H1 (cell line): ENCODE measurements around the gene LIN37. TPM values are rescaled to one million over a fixed set of nuclear protein-coding genes. Genes with fewer than 3 reads are reported as not detected.

Source experiments
- CTCF ChIA-PET: fragments of 300-600 bp; sonication (Branson Sonifier 250); formaldehyde crosslinking; loops from one replicate; lab custom pipeline; 2021; ENCODE audit not compliant: partially characterized antibody; lab: Charles Lee
- POLR2A ChIA-PET: fragments of 300-600 bp; sonication (Branson Sonifier 250); formaldehyde crosslinking; loops from one replicate; lab custom pipeline; 2021; ENCODE audit warnings: inconsistent platforms; ENCODE audit not compliant: partially characterized antibody; lab: Charles Lee
- DNase-seq, 2 experiments: peaks; one replicate each; pipeline versions ENCODE4 v3.0.0 to v3.0.0-alpha.2; 2010 to 2022; ENCODE audit warnings: low spot score in 2 of 2, low read depth in 1 of 2, mixed read lengths in 1 of 2
- FAIRE-seq: peaks from 2 replicates; lab custom pipeline; 2011; peaks lifted over from hg19 to GRCh38; lab: Jason Lieb, UNC
- H2AFZ ChIP-seq: 2 replicates; pipeline ENCODE4 v1.8.1; 2012; ENCODE audit warnings: low read length, inconsistent platforms
- H2AK5ac ChIP-seq: 2 replicates; pipeline ENCODE4 v1.6.1; 2013; ENCODE audit warnings: low read depth, low read length
- H2BK120ac ChIP-seq: replicated peaks from 2 replicates; pipeline ENCODE3; 2013; ENCODE audit warnings: low read depth, low read length, inconsistent platforms
- H2BK12ac ChIP-seq: 2 replicates; pipeline ENCODE4 v1.6.1; 2013; ENCODE audit warnings: low read depth, low read length
- H2BK15ac ChIP-seq: 2 replicates; pipeline ENCODE4 v1.6.1; 2013; ENCODE audit warnings: low read length
- H2BK20ac ChIP-seq: 2 replicates; pipeline ENCODE4 v1.6.1; 2013; ENCODE audit warnings: low read length
- H2BK5ac ChIP-seq: 2 replicates; pipeline ENCODE4 v1.6.1; 2013; ENCODE audit warnings: low read depth, low read length
- H3K14ac ChIP-seq: 2 replicates; pipeline ENCODE4 v1.6.1; 2013; ENCODE audit warnings: inconsistent platforms; ENCODE audit not compliant: insufficient read length
- H3K18ac ChIP-seq: 2 replicates; pipeline ENCODE4 v1.6.1; 2013; ENCODE audit warnings: low read length; ENCODE audit errors: extremely low read depth
- H3K23ac ChIP-seq: 2 replicates; pipeline ENCODE4 v1.6.1; 2013; ENCODE audit warnings: inconsistent platforms; ENCODE audit not compliant: insufficient read length
- H3K23me2 ChIP-seq: 2 replicates; pipeline ENCODE4 v1.6.1; 2013; ENCODE audit warnings: low read depth, low read length
- H3K27ac ChIP-seq: 2 replicates; pipeline ENCODE4 v1.6.1; 2011; ENCODE audit warnings: low read depth, low read length, inconsistent platforms
- H3K27me3 ChIP-seq, 4 experiments: replicated peaks in 1 of 4; 1 replicate in 1 of 4; 2 replicates in 3 of 4; pipeline versions ENCODE4 v1.6.1 to v1.8.1; 2011 to 2013; ENCODE audit warnings: low read length in 3 of 4, mild to moderate bottlenecking in 3 of 4, inconsistent platforms in 2 of 4, mixed read lengths in 2 of 4, moderate library complexity in 1 of 4; ENCODE audit not compliant: control insufficient read depth in 3 of 4, insufficient read depth in 3 of 4; ENCODE audit errors: extremely low read depth in 1 of 4
- H3K36me3 ChIP-seq, 4 experiments: 2 replicates each; pipeline versions ENCODE4 v1.6.1 to v1.8.1; 2011 to 2013; ENCODE audit warnings: mild to moderate bottlenecking in 4 of 4, low read length in 3 of 4, moderate library complexity in 2 of 4, control low read depth in 1 of 4, inconsistent platforms in 1 of 4; ENCODE audit not compliant: insufficient read depth in 4 of 4, control insufficient read depth in 2 of 4
- H3K4ac ChIP-seq: replicated peaks from 2 replicates; pipeline ENCODE3; 2013; ENCODE audit warnings: low read length, low read depth, mixed read lengths, inconsistent platforms; ENCODE audit not compliant: insufficient read length
- H3K4me1 ChIP-seq, 4 experiments: replicated peaks in 1 of 4; 1 replicate in 1 of 4; 2 replicates in 3 of 4; pipeline versions ENCODE4 v1.6.1 to v1.8.1; 2011 to 2013; ENCODE audit warnings: low read length in 3 of 4, inconsistent platforms in 2 of 4, mixed read lengths in 1 of 4; ENCODE audit not compliant: insufficient read depth in 4 of 4, control insufficient read depth in 3 of 4
- H3K4me2 ChIP-seq, 2 experiments: 2 replicates each; pipeline versions ENCODE4 v1.6.1 to v1.8.1; 2011 to 2013; ENCODE audit warnings: low read depth in 2 of 2, low read length in 2 of 2, control low read depth in 1 of 2, inconsistent platforms in 1 of 2, mild to moderate bottlenecking in 1 of 2; ENCODE audit not compliant: insufficient read depth in 1 of 2
- H3K4me3 ChIP-seq, 4 experiments: fragments of 200-600, 300-600 bp in 1 of 4; sonication (generic), shearing (Covaris generic), sonication (Bioruptor Twin) in 1 of 4; 2 replicates each; pipeline versions ENCODE4 v1.5.1 to v1.8.1; 2011 to 2016; ENCODE audit warnings: low read length in 4 of 4, low read depth in 3 of 4, control low read depth in 2 of 4, inconsistent platforms in 2 of 4, mild to moderate bottlenecking in 2 of 4, mixed read lengths in 1 of 4, moderate library complexity in 1 of 4; ENCODE audit not compliant: insufficient read depth in 2 of 4; ENCODE audit errors: extremely low read depth in 1 of 4
- H3K56ac ChIP-seq: replicated peaks from 2 replicates; pipeline ENCODE3; 2013; ENCODE audit warnings: low read depth, mild to moderate bottlenecking, mixed read lengths, low read length, inconsistent platforms; ENCODE audit not compliant: insufficient read length
- H3K79me1 ChIP-seq: 2 replicates; pipeline ENCODE4 v1.6.1; 2013; ENCODE audit warnings: low read depth, low read length, control low read depth
- H3K79me2 ChIP-seq, 2 experiments: 2 replicates each; pipeline versions ENCODE4 v1.6.1 to v1.8.1; 2012 to 2013; ENCODE audit warnings: low read length in 2 of 2, mild to moderate bottlenecking in 2 of 2, inconsistent platforms in 1 of 2; ENCODE audit not compliant: insufficient read depth in 2 of 2, control insufficient read depth in 1 of 2
- H3K9ac ChIP-seq, 4 experiments: replicated peaks in 1 of 4; 1 replicate in 1 of 4; 2 replicates in 3 of 4; pipeline versions ENCODE4 v1.6.1 to v1.8.1; 2011 to 2013; ENCODE audit warnings: low read depth in 3 of 4, low read length in 3 of 4, control low read depth in 2 of 4, mild to moderate bottlenecking in 2 of 4, moderate library complexity in 2 of 4, inconsistent platforms in 1 of 4; ENCODE audit errors: extremely low read depth in 1 of 4
- H3K9me3 ChIP-seq, 2 experiments: 2 replicates each; pipeline versions ENCODE4 v1.6.1 to v1.8.1; 2012 to 2013; ENCODE audit warnings: mild to moderate bottlenecking in 2 of 2, moderate library complexity in 2 of 2, control low read depth in 1 of 2, inconsistent platforms in 1 of 2, low read depth in 1 of 2, low read length in 1 of 2, mixed read lengths in 1 of 2; ENCODE audit not compliant: insufficient read depth in 2 of 2
- H4K20me1 ChIP-seq, 2 experiments: replicated peaks in 1 of 2; 2 replicates each; pipeline versions ENCODE3 to v1.8.1; 2011 to 2013; ENCODE audit warnings: inconsistent platforms in 2 of 2, low read length in 2 of 2, mild to moderate bottlenecking in 1 of 2; ENCODE audit not compliant: insufficient read depth in 2 of 2, control insufficient read depth in 1 of 2
- H4K5ac ChIP-seq: 2 replicates; pipeline ENCODE4 v1.6.1; 2013; ENCODE audit warnings: low read length, low read depth, mixed read lengths, inconsistent platforms; ENCODE audit not compliant: insufficient read length
- H4K8ac ChIP-seq: 2 replicates; pipeline ENCODE4 v1.8.0; 2013; ENCODE audit warnings: mild to moderate bottlenecking, moderate library complexity, low read length, inconsistent platforms; ENCODE audit not compliant: insufficient read depth; ENCODE audit errors: extremely low read depth
- H4K91ac ChIP-seq: replicated peaks from 2 replicates; pipeline ENCODE3; 2013; ENCODE audit warnings: low read length, mixed read lengths, inconsistent platforms; ENCODE audit not compliant: insufficient read length
- KDM1A ChIP-seq: fragments of 200-600, 300-600 bp; sonication (generic); IDR thresholded peaks from 2 replicates; pipeline ENCODE4 v1.7.1; 2016; ENCODE audit warnings: mild to moderate bottlenecking, low read length, borderline replicate concordance
- KDM4A ChIP-seq: IDR thresholded peaks from one replicate; pipeline ENCODE4 v1.7.1; 2012; ENCODE audit warnings: low read depth, mild to moderate bottlenecking, moderate library complexity, low read length, inconsistent platforms; ENCODE audit not compliant: severe bottlenecking
- WGBS, 2 experiments: shearing (Covaris generic) in 1 of 2; methylation state at CpG; one replicate each; pipeline versions ENCODE4 v1.1.6 to v1.1.7; 2013 to 2015; ENCODE audit warnings: low lambda C conversion rate in 2 of 2, mixed read lengths in 2 of 2, inconsistent platforms in 1 of 2, low coverage in 1 of 2, missing lambda C conversion rate in 1 of 2; ENCODE audit not compliant: insufficient replicate concordance in 2 of 2, insufficient coverage in 1 of 2, insufficient read length in 1 of 2; ENCODE audit errors: extremely low coverage in 1 of 2, missing lambda C conversion rate in 1 of 2; 5-methylcytosine and 5-hydroxymethylcytosine counted together
- polyA plus RNA-seq, 7 experiments: library from polyadenylated mRNA; depleted of rRNA in 3 of 7; stranded (reverse) in 5 of 7; unstranded in 2 of 7; fragments of >200 nt in 5 of 7; fragments of 200-250 nt in 2 of 7; gene quantifications; 1 replicate in 5 of 7; 2 replicates in 1 of 7; 4 replicates in 1 of 7; pipeline versions ENCODE4 v1.2.1 to v1.2.3, GENCODE V29; 2011 to 2013; ENCODE audit warnings: missing spikeins in 2 of 7, mixed read lengths in 2 of 7
- total RNA-seq: library from RNA; stranded (reverse); fragmentation: NEBNext Ultra II Directional; extraction: Animal tissue kit (Norgen Biotek cat#: 25700); gene quantifications from 2 replicates; pipeline ENCODE4 v1.2.1, GENCODE V29; 2021

Gene LIN37
- total and polyA plus RNA-seq, 2 of the 8 experiments (the other 6 are each of a cell fraction or from before 2014, with no cell fraction given): 3.8 to 9.8 TPM

DNA sequence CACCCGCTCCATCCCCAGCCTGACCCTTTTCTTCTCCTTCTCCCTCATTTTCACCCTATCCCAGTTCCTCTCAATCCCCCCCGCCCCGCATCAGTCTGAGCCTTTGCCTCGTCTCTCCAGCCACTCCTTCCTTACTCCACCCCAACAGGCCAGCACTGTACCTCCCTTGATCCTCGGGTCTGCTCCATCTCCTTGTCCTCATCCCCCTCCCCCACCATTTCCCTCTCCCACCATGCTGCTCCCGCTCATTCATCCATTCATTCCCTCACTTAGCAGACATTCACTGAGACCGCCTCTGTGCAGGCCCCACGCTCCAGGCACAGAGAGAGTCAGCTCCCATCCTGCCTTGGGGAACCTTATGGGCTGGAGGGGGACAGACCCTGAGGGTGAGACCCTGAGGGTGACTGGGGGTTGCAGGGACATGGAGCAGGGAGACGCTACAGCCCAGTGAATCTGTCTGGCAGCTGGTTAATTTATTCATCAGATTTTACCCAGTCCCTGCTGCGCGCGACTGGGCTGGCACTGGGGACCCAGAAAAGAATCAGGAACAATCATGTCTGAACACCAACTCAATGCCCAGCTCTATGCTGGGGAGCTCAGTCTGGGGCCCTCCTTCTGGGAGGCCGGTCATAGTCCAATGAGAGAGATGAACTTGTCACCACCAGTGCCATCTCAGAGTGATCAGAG is 27.9 kb downstream of the LIN37 start:
- no peak overlapping the region; the same call in 1 of the 2 replicates for H3K18ac ChIP-seq
- no peak overlapping the region for H4K8ac ChIP-seq
- H2BK20ac ChIP-seq: 0 out of 2 replicates have a peak overlapping the region, but pooled peaks have one; percentile 23
- no peak overlapping the region for H2AK5ac ChIP-seq
- H2BK120ac ChIP-seq: no peak overlapping the region
- no peak overlapping the region for H2AFZ ChIP-seq
- peaks cover 0 to 9% (median 7%) of the 10 kb centered on the region in 4 experiments; a peak in 3 of 7 replicates for H3K27me3 ChIP-seq
- no peak for DNase-seq
- H4K91ac ChIP-seq: no peak overlapping the region
- H3K4me1 ChIP-seq: peaks cover 0 to 22% (median 17%) of the 10 kb centered on the region in 4 experiments; a peak in 6 of 7 replicates
- no peak overlapping the region for H3K9ac ChIP-seq
- no peaks in the 10 kb centered on the region for H3K9me3 ChIP-seq
- H3K79me1 ChIP-seq: no peaks in the 10 kb centered on the region; the same call in 1 of the 2 replicates
- H2BK5ac ChIP-seq: 0 out of 2 replicates have a peak overlapping the region, but pooled peaks have one; percentile 55
- TF ChIP-seq KDM4A (no peak), KDM1A (peak; percentile 78; the same call in 1 of the 2 replicates)
- peak overlapping the region; percentile 96; the same call in 1 of the 2 replicates for H2BK15ac ChIP-seq
- no peak overlapping the region for H4K5ac ChIP-seq
- ChIA-PET CTCF (interaction anchor here (0.9 to 1.5 kb wide), 4 partner anchors 9 to 32 kb away, joined by 3 to 4 read pairs (median 3); partner anchors contain the start of gene HSPB6), POLR2A (interaction anchor here (0.6 to 3.1 kb wide), 6 partner anchors 8 to 109 kb away, joined by 3 to 11 read pairs (median 4); partner anchors contain the start of genes LIN37, PSENEN and U2AF1L4)
- H3K4me3 ChIP-seq: peak overlapping the region; percentile 34 to 83 (median 68)
- peaks cover 4% of the 10 kb centered on the region; the same call in 1 of the 2 replicates for H3K23me2 ChIP-seq
- H3K4me2 ChIP-seq: peak overlapping the region; percentile 63 to 82
- peak overlapping the region; percentile 19 for H3K4ac ChIP-seq
- H2BK12ac ChIP-seq: peak overlapping the region; percentile 0; the same call in 1 of the 2 replicates
- H3K56ac ChIP-seq: no peak overlapping the region
- H3K14ac ChIP-seq: no peak overlapping the region
- WGBS, 2 experiments: 53% methylated on average over 12 of the region's 13 CpGs; no CpG with 5 or more reads in 1 of the 2 experiments
- H3K23ac ChIP-seq: no peak overlapping the region
- no peak for FAIRE-seq
- H3K36me3 ChIP-seq: no peaks in the 10 kb centered on the region
- peaks cover 0 to 1% of the 10 kb centered on the region in 2 experiments for H4K20me1 ChIP-seq
- no peak overlapping the region for H3K27ac ChIP-seq
- H3K79me2 ChIP-seq: no peaks in the 10 kb centered on the region
